ENCODE results near the gene RPS6KL1.
"Not testable (repeated sequence)": the region's sequence is repeated elsewhere in the genome, so short reads cannot be mapped to it uniquely, and the experiment has no call there.

The RPS6KL1 gene

DNA sequence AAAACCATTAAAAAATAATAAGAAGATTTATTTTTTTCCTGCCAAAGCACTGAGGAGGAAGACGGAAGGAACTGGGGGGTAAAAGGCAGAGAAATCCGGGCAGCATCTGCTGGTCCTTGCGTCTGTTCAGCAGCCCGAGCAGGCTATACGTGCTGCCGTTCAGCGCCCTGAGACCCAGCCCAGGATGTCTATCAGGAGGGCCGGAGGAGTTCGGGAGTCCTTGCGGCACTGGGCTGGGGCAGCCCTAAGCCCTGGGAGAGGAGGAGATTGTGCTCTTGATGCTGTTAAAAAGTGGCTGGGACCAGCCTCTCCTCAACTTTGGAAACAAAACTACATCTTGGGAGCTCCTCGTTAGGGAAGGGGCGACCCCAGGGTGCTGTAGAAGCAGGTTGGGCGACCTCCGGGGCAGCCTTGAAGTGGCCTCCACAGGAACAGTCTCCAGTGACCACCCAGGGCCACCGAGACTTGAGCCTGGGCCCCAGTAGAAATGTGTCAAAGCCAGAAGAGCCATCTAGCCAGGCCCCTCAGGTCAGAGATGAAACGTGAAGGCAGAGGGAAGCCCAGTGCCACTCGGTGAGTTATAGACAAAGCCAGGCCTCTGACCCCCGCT, 18.0 kb upstream of the RPS6KL1 start:
- Histone ChIP-seq H3K9ac (ENCODE audit: low read length) (peak overlapping the region; percentile 45), H3K4me3 (ENCODE audit: low read length) (no peak overlapping the region)

DNA sequence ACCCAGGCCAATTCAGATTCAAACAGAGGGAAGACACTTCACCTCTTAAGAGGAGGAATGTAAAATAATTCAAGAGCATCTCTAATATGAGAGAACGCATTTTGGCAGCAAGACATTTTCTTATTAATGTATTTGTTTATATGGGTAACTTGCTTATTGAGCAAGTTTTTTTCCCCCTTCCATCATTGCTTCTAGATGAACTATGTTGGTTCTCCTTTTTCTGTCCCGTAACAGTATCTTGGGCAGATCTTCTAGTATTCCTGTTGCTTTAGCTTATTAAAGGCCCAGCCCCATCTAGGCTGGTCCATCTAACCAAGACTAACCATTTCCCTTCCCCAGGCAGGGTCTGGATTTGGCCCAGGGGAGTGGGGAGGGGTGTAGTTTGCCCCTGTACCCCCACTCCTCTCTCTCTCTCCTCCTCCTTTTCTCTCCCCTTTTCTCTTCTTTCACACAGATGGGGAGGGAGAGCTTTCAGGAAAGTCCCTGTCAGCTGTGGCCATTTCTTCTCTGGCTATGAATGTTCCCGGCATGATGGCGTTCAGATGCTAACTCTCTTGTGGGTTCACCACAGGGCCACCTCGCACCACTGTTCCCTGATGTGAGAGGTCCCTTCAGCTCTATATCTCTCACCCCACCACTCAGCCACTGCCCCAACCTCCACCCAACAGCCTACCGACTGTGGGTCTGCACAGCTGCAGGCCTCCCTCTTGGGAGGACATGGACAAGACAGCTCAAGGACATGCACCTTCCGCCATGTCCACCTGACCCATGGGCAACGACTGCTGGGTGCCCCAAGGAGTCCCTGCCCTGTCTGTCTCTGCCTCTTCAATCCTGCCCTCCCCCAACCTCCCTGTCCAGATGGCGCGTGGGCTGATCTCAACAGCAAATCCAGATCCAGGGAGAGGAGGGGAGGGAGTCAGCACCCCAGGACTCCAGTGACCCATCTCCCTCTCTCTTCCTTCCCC, 15.8 kb upstream of the RPS6KL1 start:
- Histone ChIP-seq H3K4me1 (ENCODE audit: control insufficient read depth, insufficient read depth, low read length) (peaks cover 25% of the 10 kb centered on the region), H3K9ac (ENCODE audit: low read length) (no peak overlapping the region)

More for the DNA sequence above, 18.0 kb upstream of the RPS6KL1 start:
- Histone ChIP-seq H3K36me3 (ENCODE audit: control insufficient read depth, insufficient read depth, low read length) (no peaks in the 10 kb centered on the region), H3K9me3 (ENCODE audit: control insufficient read depth, low read length) (no peaks in the 10 kb centered on the region), H3K4me1 (ENCODE audit: control insufficient read depth, insufficient read depth, low read length) (peaks cover 34% of the 10 kb centered on the region), H3K27me3 (ENCODE audit: control insufficient read depth, insufficient read depth, low read length) (no peaks in the 10 kb centered on the region)

DNA sequence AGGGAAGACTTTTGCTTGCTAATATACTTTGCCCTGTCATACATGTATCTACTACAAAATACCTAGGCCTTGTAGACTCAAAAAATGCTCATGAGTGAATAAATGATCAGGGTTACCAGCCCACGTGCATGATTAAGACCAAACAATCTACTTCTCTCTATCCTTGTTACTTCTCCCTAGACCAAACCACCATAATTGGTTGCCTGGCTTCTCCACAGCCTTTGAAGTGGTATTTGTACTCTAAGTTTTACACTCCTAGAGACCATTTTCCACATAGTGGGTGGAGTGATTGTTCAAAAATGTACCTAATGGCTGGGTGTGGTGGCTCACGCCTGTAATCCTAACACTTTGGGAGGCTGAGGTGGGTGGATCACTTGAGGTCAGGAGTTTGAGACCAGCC, 14.1 kb upstream of the RPS6KL1 start:
- Histone ChIP-seq H3K9ac (ENCODE audit: low read length) (no peak overlapping the region), H3K4me1 (ENCODE audit: control insufficient read depth, insufficient read depth, low read length) (peaks cover 24% of the 10 kb centered on the region), H3K9me3 (ENCODE audit: control insufficient read depth, low read length) (no peaks in the 10 kb centered on the region), H3K4me3 (ENCODE audit: low read length) (no peak overlapping the region), H3K27me3 (ENCODE audit: control insufficient read depth, insufficient read depth, low read length) (peaks cover 8% of the 10 kb centered on the region), H3K36me3 (ENCODE audit: control insufficient read depth, insufficient read depth, low read length) (no peaks in the 10 kb centered on the region)

More for the DNA sequence above, 15.8 kb upstream of the RPS6KL1 start:
- Histone ChIP-seq H3K27me3 (ENCODE audit: control insufficient read depth, insufficient read depth, low read length) (peaks cover 8% of the 10 kb centered on the region), H3K9me3 (ENCODE audit: control insufficient read depth, low read length) (no peaks in the 10 kb centered on the region), H3K36me3 (ENCODE audit: control insufficient read depth, insufficient read depth, low read length) (no peaks in the 10 kb centered on the region), H3K4me3 (ENCODE audit: low read length) (no peak overlapping the region)

DNA sequence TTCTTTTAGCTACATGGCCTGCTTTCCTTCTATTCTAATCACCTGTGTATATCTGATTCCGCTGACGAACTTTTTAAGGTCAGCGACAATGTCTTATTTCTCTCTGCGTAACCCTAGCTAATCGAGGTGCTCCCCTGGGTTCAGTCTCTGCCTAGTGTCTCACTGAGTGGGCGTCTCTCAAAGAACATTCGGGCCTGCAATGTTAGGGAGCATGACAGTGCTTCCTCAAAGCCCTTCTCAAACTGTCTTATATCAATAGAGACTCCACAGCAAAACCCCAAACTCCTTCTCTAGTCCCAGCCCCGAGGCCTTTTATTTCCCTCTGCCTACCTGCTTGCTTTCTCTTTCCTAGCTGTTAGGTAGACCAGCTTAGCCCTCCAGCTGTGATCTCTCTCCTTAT, 13.7 kb upstream of the RPS6KL1 start:
- Histone ChIP-seq H3K27me3 (ENCODE audit: control insufficient read depth, insufficient read depth, low read length) (peaks cover 8% of the 10 kb centered on the region), H3K9ac (ENCODE audit: low read length) (no peak overlapping the region), H3K9me3 (ENCODE audit: control insufficient read depth, low read length) (no peaks in the 10 kb centered on the region), H3K36me3 (ENCODE audit: control insufficient read depth, insufficient read depth, low read length) (no peaks in the 10 kb centered on the region), H3K4me1 (ENCODE audit: control insufficient read depth, insufficient read depth, low read length) (peaks cover 20% of the 10 kb centered on the region), H3K4me3 (ENCODE audit: low read length) (no peak overlapping the region)

DNA sequence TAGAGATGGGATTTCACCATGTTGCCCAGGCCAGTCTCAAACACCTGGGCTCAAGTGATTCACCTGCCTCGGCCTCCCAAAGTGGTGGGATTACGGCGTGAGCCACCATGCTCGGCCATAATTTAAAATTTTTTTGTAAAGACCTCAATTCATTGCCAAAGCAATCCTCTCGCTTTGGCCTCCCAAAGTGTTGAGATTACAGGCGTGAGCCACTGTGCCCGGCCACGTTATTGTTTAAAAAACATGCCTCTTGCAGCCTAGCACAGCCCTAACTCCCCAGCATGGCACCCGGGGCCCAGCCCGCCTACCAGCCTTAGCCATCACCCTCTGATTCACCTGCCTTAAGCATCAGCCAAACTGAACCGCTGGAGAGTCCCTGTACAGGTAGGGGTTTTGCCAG, 13.1 kb upstream of the RPS6KL1 start:
- H3K9ac ChIP-seq (ENCODE audit: low read length) = no peak overlapping the region
- H3K36me3 ChIP-seq (ENCODE audit: control insufficient read depth, insufficient read depth, low read length) = no peaks in the 10 kb centered on the region
- H3K4me3 ChIP-seq (ENCODE audit: low read length) = no peak overlapping the region
- peaks cover 10% of the 10 kb centered on the region for H3K27me3 ChIP-seq (ENCODE audit: control insufficient read depth, insufficient read depth, low read length)
- H3K4me1 ChIP-seq (ENCODE audit: control insufficient read depth, insufficient read depth, low read length) = peaks cover 14% of the 10 kb centered on the region
- no peaks in the 10 kb centered on the region for H3K9me3 ChIP-seq (ENCODE audit: control insufficient read depth, low read length)

DNA sequence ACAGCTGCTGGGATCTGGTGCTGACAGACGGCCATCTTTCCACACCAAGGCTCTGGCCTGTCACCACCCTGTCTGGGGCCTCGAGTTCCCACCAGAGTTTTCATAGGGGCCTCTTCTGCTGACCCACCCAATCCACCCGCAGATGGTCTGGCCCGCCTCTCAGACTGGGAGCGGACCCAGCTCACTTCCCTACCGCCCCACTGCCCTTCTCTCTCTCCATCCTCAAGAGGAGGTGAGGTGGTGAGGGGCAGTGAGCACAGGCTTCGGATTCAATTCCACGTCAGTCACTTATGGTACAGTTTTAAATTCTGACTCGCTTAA, 12.3 kb upstream of the RPS6KL1 start:
- Histone ChIP-seq H3K4me3 (ENCODE audit: low read length) (no peak overlapping the region), H3K9ac (ENCODE audit: low read length) (no peak overlapping the region), H3K36me3 (ENCODE audit: control insufficient read depth, insufficient read depth, low read length) (no peaks in the 10 kb centered on the region), H3K27me3 (ENCODE audit: control insufficient read depth, insufficient read depth, low read length) (peaks cover 11% of the 10 kb centered on the region), H3K9me3 (ENCODE audit: control insufficient read depth, low read length) (no peaks in the 10 kb centered on the region), H3K4me1 (ENCODE audit: control insufficient read depth, insufficient read depth, low read length) (peaks cover 10% of the 10 kb centered on the region)

DNA sequence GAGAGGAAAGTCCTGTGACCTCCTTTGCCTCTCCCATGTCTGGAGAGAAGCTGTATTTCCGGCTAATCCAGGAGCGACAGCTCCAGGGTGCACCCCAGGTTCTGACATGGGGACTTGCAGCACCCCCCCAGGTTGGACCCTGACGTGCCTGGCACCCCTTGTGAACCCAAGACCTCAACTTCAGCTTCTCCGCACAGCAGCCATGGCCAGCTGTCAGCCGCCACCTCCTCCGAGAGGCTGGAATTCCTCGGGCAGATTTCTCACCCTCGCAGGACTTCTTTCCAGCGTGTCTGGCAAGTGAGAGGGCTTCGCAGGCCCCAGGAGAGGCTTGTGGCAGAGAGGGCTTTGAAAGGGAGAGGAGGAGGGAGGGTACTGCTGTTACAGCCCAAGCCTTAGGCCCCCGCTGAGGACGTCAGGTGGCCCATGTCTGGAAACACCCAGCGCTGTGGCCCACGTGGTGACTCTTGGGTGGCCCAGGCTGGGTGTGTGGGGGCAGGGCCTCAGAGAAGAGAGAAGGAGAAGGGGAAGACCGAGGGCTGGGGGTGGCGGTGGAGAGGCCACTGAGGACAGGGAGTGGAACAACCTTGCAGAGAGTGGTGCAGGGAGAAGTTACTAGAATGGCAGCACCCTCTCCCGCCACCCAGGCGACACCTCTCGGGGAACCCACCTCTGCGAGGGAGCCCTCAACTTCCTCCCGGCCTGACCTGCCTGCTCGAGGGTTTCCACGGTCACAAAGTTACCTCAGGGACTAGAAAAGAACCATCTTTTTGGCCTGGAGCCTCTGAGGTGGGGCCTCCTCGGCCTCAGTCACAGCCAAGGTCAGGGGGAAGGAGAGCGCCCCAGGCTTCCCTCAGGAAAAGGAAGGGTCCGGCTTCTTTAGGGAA, 11.7 kb upstream of the RPS6KL1 start:
- H3K4me1 ChIP-seq (ENCODE audit: control insufficient read depth, insufficient read depth, low read length) = peaks cover 7% of the 10 kb centered on the region
- H3K9me3 ChIP-seq (ENCODE audit: control insufficient read depth, low read length) = no peaks in the 10 kb centered on the region
- H3K4me3 ChIP-seq (ENCODE audit: low read length) = no peak overlapping the region
- no peak overlapping the region for H3K9ac ChIP-seq (ENCODE audit: low read length)
- peaks cover 14% of the 10 kb centered on the region for H3K27me3 ChIP-seq (ENCODE audit: control insufficient read depth, insufficient read depth, low read length)
- H3K36me3 ChIP-seq (ENCODE audit: control insufficient read depth, insufficient read depth, low read length) = no peaks in the 10 kb centered on the region

DNA sequence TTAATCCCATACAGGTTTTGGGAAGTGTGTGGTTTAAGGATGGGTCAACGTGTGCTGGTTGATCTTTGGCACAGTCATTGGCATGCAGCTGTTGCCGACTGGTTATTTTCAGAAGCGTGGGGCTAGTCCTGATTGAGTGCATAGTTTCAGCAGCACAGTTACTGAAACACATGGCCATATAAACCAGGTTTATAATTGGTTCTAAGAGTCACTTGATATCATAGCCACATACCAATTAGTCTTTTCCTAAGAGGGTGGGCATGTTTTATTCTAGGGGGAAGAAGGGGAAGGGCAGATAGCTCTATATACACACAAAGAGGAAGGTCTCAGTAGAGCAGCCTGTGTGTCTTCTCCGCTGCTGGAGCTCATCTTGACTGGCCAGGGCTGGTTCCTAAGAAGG, 11.0 kb upstream of the RPS6KL1 start:
- Histone ChIP-seq H3K4me1 (ENCODE audit: control insufficient read depth, insufficient read depth, low read length) (peaks cover under 1% of the 10 kb centered on the region), H3K9me3 (ENCODE audit: control insufficient read depth, low read length) (no peaks in the 10 kb centered on the region), H3K9ac (ENCODE audit: low read length) (no peak overlapping the region), H3K36me3 (ENCODE audit: control insufficient read depth, insufficient read depth, low read length) (no peaks in the 10 kb centered on the region), H3K4me3 (ENCODE audit: low read length) (no peak overlapping the region), H3K27me3 (ENCODE audit: control insufficient read depth, insufficient read depth, low read length) (peaks cover 21% of the 10 kb centered on the region)

DNA sequence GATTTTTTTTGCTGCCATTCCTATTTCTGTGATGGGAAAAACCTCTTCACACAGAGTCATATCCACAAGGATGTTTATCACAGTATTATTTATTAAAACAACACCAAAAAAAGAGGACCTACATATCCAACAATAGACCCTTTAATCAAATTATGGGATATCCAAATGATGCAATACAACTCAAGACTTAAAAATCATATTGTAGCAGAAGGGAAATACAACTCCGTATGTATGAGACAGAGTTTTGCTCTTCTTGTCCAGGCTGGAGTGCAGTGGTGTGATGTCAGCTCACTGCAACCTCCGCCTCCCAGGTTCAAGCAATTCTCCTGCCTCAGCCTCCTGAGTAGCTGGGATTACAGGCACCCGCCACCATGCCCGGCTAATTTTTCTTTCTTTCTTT, 9.9 kb upstream of the RPS6KL1 start:
- H3K4me3 ChIP-seq (ENCODE audit: low read length); H3K4me1 ChIP-seq (ENCODE audit: control insufficient read depth, insufficient read depth, low read length); H3K9me3 ChIP-seq (ENCODE audit: control insufficient read depth, low read length); H3K9ac ChIP-seq (ENCODE audit: low read length); H3K36me3 ChIP-seq (ENCODE audit: control insufficient read depth, insufficient read depth, low read length): not testable (repeated sequence)
- peaks cover 23% of the 10 kb centered on the region for H3K27me3 ChIP-seq (ENCODE audit: control insufficient read depth, insufficient read depth, low read length)

DNA sequence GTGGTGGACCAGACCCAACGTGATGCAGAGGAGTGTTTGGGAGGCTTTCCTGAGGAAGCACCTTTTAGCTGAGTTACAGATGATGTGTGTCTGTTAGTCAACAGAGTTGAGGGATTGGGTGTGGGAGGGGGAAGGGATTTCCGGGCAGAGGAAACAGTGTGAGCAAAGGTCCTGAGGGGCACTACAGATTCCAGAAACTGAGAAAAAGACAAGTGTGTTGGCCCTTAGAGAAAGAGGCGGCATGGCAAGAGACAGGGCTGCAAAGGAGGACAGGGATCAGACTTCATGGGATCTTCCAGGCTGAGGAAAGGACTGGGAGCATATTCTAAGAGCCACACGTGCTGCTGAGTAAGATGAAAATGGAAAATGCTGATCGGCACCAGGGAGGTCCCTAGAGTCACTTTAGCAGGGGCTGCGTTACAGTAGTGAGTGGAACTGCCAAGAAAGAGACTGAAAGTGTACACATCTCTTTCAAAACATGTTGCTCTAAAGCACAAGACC, 9.4 kb upstream of the RPS6KL1 start:
- Histone ChIP-seq H3K36me3 (ENCODE audit: control insufficient read depth, insufficient read depth, low read length) (no peaks in the 10 kb centered on the region), H3K4me1 (ENCODE audit: control insufficient read depth, insufficient read depth, low read length) (no peaks in the 10 kb centered on the region), H3K27me3 (ENCODE audit: control insufficient read depth, insufficient read depth, low read length) (peaks cover 23% of the 10 kb centered on the region)

DNA sequence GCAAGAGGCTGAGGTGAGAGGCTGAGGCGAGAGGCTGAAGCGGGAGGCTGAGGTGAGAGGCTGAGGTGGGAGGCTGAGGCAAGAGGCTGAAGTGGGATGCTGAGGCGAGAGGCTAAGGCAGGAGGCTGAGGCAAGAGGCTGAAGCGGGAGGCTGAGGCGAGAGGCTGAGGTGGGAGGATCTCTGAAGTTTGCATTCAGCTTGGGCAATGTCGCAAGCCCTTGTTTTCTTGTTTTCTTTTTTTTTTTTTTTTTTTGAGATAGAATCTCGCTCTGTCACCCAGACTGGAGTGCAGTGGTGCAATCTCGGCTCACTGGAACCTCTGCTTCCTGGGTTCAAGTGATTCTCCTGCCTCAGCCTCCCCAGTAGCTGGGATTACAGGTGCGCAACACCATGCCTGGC, 8.7 kb upstream of the RPS6KL1 start:
- H3K27me3 ChIP-seq (ENCODE audit: control insufficient read depth, insufficient read depth, low read length) = peaks cover 23% of the 10 kb centered on the region

More for the DNA sequence above, 9.4 kb upstream of the RPS6KL1 start:
- H3K9ac ChIP-seq (ENCODE audit: low read length) = no peak overlapping the region
- no peak overlapping the region for H3K4me3 ChIP-seq (ENCODE audit: low read length)
- no peaks in the 10 kb centered on the region for H3K9me3 ChIP-seq (ENCODE audit: control insufficient read depth, low read length)

More for the DNA sequence above, 8.7 kb upstream of the RPS6KL1 start:
- not testable (repeated sequence) for H3K9me3 ChIP-seq (ENCODE audit: control insufficient read depth, low read length); H3K9ac ChIP-seq (ENCODE audit: low read length); H3K4me1 ChIP-seq (ENCODE audit: control insufficient read depth, insufficient read depth, low read length); H3K36me3 ChIP-seq (ENCODE audit: control insufficient read depth, insufficient read depth, low read length); H3K4me3 ChIP-seq (ENCODE audit: low read length)

All from mucosa of stomach (tissue), 1 donor.